CMK (cell line): ENCODE results near the gene VPS13A.
"Not testable (repeated sequence)": the region's sequence is repeated elsewhere in the genome, so short reads cannot be mapped to it uniquely, and the experiment has no call there.

Experiments used
- DNase-seq: peaks from one replicate; pipeline ENCODE4 v3.0.0-alpha.2; 2010; ENCODE audit warnings: low read depth

Gene VPS13A

DNA sequence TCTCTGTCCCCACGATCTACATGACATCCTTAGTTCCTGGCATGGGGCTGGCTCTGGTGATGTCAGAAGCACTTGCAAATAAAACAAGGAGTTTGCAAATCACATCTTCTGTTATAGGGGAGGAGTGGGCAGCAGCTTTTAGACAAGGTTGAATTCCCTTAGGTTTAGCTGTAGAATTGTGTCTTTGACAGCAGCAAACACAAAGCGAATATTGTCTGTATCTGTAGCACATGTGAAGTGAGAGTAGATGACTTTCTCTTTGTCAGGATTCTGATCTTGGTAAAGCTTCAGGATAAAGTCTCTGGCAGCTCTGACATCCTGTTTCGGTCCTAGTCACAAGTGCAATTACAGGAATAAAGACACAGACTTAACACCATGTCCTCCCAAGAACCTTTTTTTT, 246.5 kb downstream of the VPS13A start:
- no peak for DNase-seq

DNA sequence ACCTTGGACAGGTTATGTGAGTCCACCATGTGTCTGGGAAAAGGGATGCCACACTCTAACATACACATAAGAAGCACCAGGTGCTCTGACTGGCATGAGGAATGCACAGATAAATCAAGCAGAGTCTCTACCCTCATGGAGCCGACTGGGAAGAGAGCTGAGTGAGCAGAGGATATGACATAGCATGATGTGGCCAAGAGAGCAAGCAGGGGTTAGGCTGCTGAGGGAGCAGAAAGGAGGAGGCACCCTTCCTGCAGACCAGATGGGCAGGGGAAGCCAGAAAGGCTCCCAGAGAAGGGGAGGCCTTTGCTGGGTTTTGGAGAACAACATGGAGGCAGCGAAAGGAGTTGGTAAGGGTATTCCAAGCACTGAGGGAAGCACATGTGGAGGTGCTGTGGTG, 247.7 kb downstream of the VPS13A start:
- DNase-seq = no peak

DNA sequence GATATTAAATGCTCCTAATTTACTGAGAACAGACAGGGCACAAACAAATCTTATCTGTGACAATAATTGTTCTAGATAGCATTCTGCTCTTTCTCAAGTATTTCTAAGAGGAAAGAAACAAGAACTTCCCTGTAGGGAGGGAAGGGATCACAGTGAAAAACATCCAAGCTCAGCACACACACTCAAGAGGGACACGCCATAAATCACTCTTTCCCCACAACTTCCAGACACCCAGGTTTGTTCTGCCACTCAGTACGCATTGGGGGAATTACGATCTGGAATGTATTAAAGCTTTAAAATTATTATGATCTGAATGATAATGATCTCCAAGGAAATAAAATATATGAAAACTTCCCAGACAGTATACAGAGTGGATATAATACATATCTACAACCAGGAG, 249.4 kb downstream of the VPS13A start:
- no peak for DNase-seq

DNA sequence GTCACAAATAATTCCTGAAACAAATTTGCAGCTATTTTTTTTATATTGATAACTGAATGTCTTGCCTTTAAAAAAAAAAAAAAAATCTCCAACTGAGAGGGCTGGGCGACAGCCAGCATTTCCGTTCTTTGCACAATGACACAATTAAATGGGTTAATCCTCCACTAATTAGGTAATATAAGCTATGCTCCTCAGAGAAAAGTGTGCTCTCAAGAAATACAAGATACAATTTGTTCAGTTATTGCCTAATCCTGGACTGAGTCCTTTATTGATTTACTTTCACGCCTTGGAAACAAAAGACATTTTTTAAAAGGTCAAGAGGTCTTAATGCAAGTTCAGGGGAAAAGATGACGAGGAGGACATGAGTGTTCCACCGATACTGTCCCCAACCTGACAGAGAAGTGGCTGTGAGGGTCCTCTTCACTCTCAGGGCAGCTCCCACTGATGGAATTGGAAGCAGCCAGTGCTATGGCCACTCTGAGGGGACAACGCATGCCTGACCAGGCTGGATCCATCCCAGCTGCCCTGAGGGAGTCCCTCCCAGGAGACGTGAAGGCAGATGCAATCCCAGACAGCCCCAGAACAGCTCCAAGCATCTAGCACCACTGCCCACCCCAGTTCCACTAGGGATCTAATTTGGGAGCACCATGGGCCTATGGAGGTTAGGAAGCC, 250.1 kb downstream of the VPS13A start:
- no peak for DNase-seq

DNA sequence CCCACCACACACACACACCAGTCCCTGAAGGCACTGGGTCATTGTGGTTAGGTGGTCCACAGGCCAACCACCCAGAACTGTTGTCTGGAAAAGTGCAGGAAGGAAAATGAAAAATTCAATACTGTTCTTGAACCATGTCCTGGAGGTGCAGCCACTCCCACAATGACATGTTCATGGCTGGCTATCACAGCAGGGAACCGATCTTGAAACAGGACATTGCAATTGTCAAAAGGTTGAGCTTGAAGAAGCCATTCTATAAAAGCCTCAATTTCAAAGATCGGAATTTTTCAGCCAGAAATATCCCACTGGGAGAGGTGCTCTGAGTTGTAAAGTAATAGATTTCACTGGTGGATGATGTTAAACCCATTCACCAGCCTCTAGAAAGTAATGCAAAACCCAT, 252.6 kb downstream of the VPS13A start:
- no peak for DNase-seq

DNA sequence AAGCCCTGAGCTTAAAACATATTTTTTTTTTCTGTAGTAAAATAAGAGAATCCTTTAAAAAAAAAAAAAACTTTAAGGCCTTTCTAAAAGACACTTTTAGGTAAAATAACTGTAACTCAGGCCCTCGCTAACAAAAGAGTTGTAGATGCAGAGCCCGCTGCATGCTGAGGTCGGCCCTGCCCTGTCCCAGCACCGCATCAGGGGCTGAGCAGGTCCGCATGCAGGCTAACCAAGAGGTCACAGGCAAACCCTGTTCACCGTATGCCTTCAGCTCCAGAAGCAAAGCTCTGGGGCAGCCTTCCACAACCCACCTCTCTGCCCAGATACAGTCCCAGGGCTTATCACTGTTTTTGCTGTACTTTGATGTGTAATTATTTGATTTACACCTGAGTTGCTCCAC, 254.7 kb downstream of the VPS13A start:
- DNase-seq = no peak

DNA sequence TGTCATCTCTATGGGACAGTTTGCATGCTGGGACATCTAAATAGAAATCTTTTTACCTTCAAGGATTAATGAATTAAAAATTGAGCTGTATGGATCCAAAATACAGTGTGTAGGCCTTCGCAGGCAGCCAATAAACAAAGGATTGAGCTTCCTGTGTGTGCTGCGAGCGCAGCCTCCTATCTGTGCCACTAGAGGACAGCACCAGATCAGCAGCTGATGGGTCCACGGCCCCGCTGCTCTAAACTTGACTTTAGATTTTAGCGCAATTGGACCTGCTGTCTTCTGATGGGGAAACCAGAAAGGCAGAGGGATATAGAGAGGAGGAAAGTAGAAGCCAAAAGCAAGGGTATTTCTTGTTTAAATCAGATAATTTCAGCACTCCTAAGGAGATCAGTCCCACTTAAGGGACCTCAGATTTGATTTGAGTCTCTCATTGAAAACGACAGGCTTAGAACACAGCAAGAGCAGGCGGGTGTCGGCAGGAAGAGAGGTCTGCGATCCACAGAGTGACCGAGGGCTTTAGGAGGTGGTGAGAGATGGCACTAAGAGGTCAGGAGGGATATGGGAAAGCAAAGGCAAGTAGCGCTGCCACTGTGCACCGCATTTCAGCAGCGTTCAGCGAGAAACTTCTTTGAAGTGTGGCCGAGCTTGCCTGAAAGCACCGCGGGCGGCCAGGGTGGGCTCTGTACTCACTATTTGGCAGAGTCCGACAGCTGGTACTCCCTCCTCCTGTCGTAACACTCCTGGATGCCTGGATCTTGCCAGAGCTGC, 256.5 kb downstream of the VPS13A start:
- DNase-seq = no peak

DNA sequence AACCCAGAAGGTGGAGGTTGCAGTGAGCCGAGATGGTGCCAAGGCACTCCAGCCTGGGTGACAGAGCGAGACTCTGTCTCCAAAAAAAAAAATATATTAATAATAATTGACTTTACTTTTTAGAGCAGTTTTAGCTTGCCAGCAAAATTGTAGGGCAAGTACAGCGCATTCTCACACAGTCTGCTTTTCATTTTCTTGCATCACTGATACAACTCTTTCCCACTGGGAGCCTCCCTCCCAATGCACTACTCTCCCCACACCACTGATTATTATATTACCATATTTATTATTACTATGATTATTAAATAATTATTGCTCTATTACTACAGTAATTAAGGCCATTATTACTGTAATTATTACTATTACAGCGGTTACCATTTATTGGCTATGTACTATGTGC, 257.9 kb downstream of the VPS13A start:
- no peak for DNase-seq

DNA sequence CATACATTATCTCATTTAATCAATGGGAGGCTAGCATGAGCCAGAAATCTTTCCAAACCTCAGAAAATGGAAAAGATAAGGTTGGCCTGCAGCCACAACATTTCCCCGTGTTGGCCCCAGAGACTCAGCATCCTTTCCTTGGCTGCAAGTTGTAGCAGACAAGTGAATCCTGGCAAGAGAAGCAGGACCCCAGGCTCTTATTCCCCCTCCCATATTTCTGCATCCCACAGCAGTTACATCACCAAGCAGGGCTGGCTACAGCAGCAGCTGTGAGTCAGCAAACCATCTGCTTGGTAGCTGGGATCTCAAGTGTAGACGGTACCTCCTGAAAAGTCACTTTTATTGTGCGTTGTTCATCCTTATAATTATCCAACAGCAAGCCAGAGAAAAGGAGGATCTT, 258.4 kb downstream of the VPS13A start:
- no peak for DNase-seq

DNA sequence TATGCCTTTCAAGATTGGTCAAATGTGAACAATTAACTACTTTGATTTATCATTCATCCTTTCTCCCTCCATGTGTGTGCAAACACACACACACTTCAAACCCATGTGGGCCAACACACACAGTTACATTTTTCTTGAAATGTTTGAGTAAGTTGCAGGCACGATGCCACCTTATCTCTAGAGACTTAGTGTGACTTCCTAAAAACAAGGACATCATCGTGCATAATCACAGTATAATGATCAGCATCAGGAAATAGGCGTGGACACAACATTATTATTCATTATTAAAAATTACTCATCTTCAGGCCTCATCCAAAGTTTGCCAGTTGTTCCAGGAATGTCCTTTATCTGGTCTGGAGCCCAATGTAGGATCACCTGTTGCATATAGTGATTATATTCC, 261.3 kb downstream of the VPS13A start:
- DNase-seq = no peak

DNA sequence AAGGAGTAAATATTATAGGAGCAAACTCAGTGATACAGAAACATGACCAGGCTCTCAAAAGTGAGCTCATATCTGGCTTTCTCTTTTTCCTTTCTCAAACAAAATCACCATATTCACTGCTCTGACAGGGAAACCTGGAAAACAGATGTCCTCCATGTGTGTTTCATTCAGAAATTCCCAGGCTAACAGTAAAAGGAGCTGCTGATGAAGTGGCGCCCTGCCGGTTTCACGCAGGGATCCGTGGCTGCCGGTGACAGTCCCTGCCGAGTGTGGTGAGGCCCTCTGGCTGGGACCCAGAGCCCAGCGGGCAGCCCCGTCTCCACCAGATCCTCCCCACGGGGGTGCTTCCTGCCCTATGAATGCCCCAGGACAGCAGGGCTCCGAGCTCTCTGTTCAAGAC, 262.7 kb downstream of the VPS13A start:
- DNase-seq = no peak

DNA sequence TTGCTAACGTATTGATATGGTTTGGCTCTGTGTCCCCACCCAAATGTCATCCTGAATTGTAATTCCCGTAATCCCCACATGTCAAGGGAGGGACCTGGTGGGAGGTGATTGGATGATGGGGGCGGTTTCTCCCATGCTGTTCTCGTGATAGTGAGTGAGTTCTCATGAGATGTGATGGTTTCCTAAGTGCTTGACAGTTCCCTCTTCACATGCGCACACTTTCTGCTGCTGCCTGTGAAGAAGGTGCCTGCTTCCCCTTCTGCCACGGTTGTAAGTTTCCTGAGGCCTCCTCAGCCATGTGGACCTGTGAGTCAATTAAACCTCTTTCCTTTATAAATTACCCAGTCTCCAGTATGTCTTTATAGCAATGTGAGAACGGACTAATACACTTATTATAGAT, 263.8 kb downstream of the VPS13A start:
- DNase-seq = not testable (repeated sequence)

DNA sequence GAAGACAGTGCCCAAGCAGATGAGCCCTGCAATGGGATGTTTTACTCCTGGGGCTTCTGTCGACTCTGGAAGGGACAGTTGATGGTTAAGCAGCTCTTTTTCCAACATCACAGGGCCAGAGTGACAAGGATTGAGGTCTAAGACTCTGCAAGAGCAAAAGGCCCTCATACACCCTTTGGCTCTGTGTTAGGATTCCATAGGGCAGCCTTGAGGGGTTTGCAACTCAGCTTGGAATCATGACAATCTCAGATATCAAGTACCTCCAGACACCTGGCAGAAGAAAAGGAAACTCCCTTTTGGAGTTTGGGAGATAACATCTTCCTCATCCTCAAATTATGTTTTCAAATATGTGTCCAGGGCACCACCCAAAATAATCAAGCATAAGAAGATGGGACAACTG, 265.1 kb downstream of the VPS13A start:
- no peak for DNase-seq

DNA sequence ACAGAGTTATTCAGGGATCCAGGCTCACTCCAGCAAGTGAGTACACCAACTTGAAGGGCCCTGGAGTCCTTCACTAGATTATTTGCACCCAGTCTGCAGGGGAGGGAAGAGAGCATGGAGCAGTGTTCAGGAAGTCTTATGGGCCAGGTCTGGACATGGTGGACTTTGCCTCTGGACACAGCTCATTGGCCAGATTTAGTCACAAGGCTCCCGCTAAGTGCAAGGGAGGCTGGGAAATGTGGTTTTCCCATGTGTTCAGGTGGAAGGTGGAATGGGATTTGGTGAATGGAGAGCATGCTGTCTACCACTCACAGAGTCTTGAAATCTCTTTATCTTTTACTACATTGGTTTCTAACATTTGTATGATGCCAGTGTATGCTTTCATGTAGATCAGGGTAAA, 270.3 kb downstream of the VPS13A start:
- DNase-seq = no peak

DNA sequence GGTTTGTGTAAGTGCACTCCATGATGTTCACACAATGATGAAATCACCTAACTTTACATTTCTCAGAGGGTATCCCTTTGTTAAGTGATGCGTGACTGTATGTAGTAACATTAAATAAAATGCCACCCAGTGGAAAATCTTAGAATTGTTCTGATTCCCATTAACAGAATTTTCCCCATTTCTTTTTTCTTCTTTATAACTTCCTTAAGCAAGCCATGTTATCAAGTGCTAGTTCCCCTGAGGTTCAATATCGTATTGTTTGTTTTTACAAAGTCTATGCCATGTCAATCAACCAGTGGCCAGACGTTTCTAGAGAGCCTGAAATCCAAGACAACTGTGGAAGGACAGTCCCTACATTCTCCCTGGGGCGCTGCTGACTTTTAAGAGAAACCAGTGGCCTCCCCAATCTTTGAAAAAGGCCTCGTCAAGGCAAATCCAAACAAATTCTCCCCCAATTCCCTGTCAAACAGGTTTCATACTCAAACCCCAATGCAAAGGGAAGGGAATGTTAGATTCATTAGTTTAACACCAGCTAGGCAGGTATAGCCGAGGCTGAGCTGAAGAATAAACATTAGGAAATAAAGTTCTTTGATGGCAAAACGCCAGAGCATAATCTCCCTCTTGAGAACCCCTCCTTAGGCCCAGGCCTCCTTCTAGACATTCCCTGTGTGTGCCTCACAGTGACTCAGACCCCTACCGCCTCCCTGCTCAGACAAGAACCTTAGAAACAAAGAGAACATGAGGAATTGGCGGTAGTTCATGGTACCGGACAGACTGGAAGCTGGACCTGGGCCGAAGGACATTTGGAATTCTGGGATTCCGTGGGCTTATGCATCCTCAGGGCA, 272.1 kb downstream of the VPS13A start:
- DNase-seq = no peak

DNA sequence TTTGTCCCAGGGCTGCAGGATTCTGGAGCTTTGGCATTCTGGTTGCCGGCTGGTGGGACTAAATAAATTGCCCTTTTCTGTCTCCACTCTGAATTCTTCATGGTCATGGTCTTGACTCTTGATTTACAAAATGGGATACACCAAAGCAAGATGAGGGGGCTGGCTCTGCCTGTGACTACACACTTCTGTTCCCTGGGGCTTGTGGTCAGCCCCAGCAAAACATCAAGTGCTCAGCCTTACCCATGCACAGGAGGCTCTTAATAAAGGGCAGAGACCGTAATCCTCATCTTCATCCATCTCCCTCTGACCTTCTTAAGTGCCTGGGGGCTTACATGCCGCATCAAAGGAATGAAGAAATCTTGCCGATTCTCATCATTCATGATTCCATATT, 272.7 kb downstream of the VPS13A start:
- no peak for DNase-seq

DNA sequence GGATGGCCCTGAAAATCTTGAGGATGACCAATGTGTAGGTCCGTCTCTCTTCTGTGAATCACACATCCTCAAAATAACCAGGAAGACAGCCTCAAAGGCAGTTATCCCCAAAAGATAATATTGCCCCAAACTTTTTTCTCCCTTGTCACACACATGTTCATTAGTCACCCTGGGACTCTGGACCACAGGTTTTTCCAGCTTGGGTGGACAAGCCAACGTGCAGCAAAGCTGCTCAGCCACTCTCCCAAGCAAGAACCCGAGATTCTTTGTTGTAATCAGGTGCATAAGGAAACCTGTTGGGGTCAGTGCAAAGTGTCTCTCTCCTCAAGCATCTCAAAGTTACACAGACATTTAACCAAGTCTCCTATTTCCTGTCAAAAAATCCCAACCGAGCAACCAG, 274.2 kb downstream of the VPS13A start:
- no peak for DNase-seq

DNA sequence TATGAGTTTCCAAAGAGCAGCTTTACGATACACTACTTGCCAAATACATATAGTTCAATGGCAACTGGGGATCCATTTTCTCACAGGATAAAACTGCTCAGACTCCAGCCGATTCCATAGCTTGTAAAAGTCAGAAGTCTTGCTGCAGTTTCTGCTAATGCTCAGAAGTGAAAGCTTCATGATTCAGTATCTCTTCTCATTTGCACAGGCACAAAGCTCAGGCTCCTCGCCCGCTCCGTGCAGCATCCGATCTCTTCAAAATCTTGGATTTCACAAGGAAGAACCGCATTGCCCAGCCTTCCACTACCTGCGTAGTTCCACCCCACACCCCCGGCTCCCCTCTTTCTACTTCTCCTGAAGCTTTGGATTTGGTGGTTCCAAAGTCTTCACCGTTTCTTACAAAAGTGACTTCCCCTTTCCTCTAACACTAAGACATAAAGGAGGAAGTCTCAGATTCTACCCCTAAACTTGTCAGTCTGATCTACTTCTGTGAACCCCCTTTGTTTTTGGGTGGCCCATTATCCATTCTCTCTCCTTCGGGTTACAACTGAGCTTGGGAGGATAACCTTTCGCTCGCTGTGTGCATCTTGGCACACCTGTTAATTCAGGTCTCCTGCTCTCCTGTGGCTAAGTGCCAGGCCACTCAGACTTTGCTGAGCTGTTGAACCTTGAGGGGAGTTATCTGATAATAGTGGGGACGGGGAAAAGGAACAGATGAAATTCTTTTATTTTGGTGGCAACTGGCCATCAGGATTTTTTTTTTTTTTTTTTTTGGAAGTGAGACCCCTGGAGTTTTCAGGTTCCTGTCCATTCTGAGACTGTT, 276.7 kb downstream of the VPS13A start:
- DNase-seq = no peak

DNA sequence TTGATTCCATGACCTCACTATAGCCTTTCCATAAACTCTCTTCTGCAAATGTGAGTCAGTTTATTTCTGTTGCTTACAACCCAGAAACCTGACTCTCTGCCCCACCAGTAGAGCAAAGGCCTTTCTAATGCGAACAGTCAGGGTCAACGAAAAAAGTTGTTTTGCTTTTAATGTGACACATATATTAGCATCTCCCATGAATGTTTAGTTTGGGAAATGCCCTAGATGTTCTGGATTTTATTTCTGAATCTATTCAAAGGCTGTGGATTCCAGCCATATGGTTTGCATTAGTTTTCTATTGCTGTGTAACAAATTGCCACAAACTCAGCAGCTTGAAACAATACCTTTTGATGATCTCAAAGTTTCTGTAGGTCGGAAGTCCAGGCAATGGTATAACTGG, 277.3 kb downstream of the VPS13A start:
- no peak for DNase-seq

DNA sequence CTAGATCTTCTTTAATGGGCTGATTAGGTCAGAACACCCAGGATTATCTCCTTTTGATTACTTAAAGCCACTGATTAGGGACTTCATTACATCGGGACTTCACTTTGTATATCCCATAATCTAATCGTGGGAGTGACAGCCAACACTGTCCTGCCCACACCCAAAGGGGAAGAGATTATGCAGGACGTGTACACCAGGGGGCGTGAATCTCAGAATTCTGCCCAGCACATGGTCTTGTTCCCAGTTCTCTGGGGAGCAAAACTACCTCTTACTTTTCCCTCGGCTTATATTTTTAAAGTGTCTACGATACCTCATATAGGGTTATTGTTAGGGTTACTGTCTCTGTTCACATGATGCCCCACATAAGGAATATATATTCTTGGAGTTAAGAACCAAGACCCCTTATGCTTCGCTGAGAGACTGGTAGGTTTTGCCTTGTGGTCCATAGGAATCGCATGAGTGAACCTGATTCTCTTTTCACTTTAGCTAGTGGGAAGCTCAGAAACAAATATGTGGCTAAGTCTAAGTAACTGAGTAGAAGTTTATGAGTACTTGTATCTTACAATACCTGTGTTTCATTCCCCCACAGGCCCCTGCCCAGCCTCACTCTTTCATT, 278.1 kb downstream of the VPS13A start:
- DNase-seq = no peak

DNA sequence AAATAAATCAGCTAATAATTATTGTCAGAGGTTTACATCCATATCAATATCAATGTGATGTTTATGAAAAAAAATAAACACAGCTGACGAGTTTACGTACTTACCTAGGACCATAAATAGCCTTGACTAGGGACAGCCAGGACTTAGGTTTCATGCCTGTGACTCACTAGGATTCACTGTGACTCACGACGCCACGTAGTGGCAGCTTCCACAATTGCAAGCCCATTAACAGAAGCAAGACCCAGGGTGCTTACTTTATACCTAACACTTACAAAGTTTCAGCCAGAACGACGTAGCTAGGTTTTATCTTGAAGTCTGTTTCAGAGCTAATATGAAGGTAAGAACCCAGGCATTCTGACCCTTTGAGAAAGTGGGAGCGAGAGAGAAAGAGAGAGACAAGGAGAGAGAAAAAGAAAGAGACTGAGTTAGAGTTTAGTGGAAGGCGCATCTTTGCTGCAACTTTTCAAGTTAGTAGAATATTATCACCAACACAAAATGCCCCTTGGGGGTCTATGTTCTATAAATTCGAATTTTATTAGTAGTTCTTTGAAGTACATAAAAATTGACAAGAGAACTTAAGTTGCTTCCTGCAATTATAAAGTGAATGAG, 279.6 kb downstream of the VPS13A start:
- peak; percentile 51 for DNase-seq
